ENCODE measurements around the gene PBX1.

Gene PBX1

GRCh38 chr1:164607351-164607750, 48.4 kb downstream of the PBX1 start:
- TF ChIP-seq CTCF (IDR thresholded peaks at IDR 0.05; ENCODE audit: low read length, missing control alignments): no peak
- DNase-seq (ENCODE audit: low read depth): no peak
- H3K4me3 ChIP-seq (replicated peaks; ENCODE audit: low read depth, low read length): no peak overlapping the region

- TF ChIP-seq CTCF (IDR thresholded peaks at IDR 0.05; ENCODE audit: low read length, missing control alignments): no peak
- no peak overlapping the region for H3K4me3 ChIP-seq (replicated peaks; ENCODE audit: low read depth, low read length)
- peak; percentile 30 for DNase-seq (ENCODE audit: low read depth)
Observed at GRCh38 chr1:164608651-164609057, 49.7 kb downstream of the PBX1 start.

DNA sequence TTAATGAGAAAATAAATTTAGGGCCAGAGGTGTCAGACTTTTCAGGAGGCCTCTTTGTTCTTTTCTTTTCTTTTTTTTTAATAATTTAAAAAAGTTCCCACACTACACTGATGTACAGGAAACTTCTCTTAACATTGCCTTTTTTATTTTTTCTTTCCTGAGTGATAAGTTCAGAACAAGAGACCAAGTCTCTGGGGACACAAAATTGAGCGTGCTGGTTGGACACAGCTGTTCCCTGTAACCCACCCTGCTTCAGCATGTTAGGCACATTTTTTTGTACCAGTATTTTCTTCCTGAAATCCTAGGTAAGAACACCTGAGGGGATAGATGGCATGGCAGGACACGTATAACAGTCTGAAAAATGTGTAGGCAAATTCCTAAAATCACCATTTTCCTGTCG, 50.1 kb downstream of the PBX1 start:
- no peak for DNase-seq (ENCODE audit: low read depth)
- no peak for TF ChIP-seq CTCF (IDR thresholded peaks at IDR 0.05; ENCODE audit: low read length, missing control alignments)
- no peak overlapping the region for H3K4me3 ChIP-seq (replicated peaks; ENCODE audit: low read depth, low read length)

- no peak for DNase-seq (ENCODE audit: low read depth)
- no peak for TF ChIP-seq CTCF (IDR thresholded peaks at IDR 0.05; ENCODE audit: low read length, missing control alignments)
Observed at GRCh38 chr1:164610538-164611222, 51.7 kb downstream of the PBX1 start.

GRCh38 chr1:164611754-164612642, 53.0 kb downstream of the PBX1 start:
- peak; percentile 82 for DNase-seq (ENCODE audit: low read depth)

More at GRCh38 chr1:164610538-164611222, 51.7 kb downstream of the PBX1 start:
- no peak overlapping the region for H3K4me3 ChIP-seq (replicated peaks; ENCODE audit: low read depth, low read length)

DNA sequence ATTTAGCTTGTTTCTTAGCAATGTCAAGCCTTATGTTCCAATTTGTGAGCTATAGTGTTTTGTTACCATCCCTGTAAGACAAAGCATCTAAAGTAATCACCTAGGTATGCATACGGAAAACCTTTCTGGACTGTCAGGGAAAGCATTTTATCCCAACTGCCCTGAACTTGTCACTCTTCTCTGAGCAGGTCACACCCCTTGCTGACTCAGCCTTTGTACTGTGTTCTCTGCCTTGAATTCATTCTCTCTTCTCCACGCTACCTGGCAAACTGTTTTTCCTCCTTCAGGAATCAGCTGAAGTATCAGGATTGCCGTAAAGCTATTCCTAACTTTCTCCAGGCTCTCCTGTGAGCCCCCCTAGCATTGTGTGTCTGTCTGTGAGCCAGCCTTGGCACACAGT, 54.2 kb downstream of the PBX1 start:
- DNase-seq (ENCODE audit: low read depth): peak; percentile 35

More at GRCh38 chr1:164611754-164612642, 53.0 kb downstream of the PBX1 start:
- TF ChIP-seq CTCF (IDR thresholded peaks at IDR 0.05; ENCODE audit: low read length, missing control alignments): no peak
- H3K4me3 ChIP-seq (replicated peaks; ENCODE audit: low read depth, low read length): no peak overlapping the region

More for the DNA sequence above, 54.2 kb downstream of the PBX1 start:
- no peak for TF ChIP-seq CTCF (IDR thresholded peaks at IDR 0.05; ENCODE audit: low read length, missing control alignments)
- H3K4me3 ChIP-seq (replicated peaks; ENCODE audit: low read depth, low read length): no peak overlapping the region
